NCI-H1930 (cell line): Measurements from ENCODE around the gene PLPPR1.
A peak's percentile ranks its signal among the peaks of the same experiment; 100 is the strongest.
"Not testable (repeated sequence)": the region's sequence is repeated elsewhere in the genome, so short reads cannot be mapped to it uniquely, and the experiment has no call there.

Source experiments
- DNase-seq, 2 experiments: peaks; one replicate each; lab custom pipeline; 2025; lab: John Stamatoyannopoulos, UW

Gene PLPPR1

DNA sequence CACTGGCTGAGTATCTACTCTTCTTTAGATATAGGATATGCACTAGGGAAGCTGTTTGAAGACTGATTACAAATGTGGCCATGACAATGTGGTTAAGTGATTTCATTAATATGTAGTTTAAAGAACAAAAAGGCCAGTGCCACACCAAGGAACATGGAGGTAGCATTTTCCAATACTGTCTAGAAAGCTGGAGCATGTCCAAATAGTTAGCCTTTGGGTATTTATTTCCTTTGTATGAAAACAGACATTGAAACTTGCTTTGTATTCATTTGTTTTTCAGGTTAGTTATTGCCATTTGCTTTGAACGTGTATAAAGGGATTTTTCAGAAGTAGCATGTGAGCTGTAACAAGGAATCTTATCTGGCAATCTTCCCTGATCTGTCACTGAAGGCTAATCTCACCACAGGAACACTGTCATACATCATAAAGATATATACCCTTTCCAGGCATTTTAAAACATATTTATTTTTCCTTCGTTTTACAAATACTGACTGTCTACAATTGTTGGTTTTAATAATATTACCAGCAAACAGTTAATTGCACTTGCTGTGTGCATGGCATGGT is 93.4 kb downstream of the PLPPR1 start:
- no peak for DNase-seq

DNA sequence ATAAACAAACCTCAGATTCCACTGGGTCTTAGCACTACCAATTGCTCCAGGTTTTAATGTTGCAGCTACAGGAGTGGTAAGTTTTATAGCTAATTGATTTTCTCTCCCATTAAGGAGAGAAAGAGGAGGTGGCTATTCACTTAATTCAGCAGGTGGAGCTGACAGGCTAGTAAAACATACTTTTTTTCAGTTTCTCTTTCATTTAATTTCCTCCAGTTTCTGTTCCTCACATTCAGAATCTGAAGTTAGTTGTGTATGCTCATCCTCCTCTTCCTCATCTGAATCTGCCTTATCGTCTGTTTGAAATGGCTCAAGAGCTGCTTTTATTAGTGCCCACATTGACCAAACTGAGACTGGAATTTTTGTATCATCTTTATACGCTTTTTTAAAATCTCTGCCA is 98.0 kb downstream of the PLPPR1 start:
- no peak for DNase-seq

DNA sequence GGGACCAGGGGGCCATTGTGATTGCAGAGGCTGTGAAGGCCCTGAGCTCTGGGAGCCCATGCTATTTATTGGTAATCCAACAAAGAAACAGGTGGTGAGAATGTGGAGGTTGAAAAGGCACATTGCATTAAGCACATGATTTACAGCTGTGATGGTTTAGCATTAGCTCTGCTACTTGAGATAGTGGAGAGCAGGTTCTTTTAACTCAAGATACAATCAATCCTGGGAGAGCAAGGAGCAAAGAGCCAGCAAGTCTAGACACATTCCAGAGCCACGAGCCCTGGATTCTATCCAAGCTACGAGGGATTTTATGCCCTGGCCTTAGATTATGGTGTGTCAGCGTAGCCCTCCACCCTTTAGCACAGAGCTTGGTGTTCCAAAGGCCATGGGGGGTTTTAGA is 98.8 kb downstream of the PLPPR1 start:
- DNase-seq = not testable (repeated sequence)

DNA sequence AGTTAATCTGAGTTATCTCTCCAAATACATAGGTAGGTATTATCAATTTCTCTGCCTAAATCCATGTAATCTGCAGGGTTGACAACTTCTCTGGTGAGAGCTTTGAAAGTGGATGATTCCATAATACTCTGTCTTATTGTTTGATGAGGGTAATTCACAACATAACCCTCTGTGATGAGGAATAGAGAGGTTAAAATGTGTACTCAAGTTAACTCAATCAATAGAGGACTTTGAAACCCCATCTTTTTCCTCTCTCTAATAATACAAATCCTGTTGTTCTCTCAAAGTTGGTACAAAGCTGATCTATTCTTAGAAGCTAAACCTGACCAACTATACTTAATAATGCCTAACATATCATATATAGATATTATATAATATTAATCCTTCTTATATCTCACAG is 100.1 kb downstream of the PLPPR1 start:
- DNase-seq = no peak

DNA sequence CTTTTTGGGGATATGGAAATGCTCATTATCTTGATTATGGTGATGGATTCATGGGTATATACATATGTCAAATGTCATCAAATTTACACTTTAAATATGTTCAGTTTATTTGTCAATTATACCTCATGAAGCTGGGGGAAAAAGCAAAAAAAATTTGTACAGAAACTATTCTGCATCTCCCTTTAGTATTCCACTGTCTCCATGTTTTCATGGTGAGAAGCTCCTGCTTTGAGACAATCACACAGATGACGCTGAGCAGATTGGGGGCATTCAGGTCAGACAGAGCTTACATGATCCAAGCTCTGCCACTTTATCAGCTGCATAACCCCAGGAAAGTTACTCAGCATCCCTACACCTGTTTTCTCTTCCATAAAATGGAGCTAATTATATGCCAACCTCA is 101.5 kb downstream of the PLPPR1 start:
- no peak for DNase-seq

DNA sequence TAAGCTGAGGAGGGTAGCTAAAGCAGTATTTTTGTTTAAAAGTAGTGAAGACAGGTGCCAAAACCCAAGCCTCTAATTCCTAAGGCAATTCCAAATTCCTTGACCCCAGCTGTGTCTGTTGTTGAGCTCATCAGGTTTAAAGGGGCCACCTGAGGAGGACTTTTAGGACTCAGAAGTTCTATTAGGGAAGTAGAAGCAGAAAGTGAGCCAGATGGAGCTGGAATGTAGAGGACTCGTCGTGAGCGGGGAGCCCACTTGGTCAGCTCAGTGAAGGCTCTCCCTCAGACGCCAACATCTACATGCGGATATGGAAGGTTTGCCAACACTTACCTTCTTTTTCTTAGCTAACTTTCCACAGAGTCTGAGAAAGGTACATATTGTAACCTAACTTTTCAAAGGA is 102.8 kb downstream of the PLPPR1 start:
- no peak for DNase-seq

DNA sequence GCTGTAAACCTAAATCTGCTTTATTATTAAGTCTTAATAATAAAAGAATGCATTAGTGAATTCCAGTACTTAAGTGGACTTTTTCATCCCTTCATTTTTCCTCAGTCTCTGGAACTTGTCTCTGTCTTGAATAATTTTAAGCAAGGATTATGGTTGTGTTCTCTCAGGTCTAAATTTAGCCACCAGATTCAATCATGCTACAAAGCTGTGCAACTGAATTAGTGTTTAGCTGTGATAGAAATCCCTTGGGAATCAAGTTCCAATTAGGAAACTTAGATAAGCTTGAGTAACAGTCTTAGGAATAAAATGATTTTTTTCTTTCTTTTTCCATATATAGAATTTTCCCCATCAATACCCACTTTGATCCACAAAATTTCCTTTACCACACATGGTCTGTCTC is 104.3 kb downstream of the PLPPR1 start:
- peak in 1 of 2 experiments; percentile 5 for DNase-seq

DNA sequence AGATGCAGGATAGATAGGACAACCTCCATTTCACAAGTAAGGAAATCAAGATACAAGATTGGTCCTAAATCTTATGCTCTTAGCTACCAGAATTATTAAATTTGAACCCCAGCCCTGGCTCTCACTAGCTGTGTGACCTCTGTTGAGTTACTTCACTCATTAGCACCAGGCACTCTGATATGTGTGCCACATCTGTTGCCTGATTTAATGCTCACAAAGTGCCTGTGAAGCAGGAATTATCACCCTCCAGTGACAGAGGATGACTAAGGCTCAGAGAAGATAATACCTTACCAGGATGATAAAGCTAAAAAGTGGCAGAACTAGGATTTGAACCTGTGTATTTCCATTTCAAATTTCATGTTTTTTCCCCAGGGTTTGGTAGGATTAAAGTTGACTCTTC is 110.0 kb downstream of the PLPPR1 start:
- DNase-seq = no peak

DNA sequence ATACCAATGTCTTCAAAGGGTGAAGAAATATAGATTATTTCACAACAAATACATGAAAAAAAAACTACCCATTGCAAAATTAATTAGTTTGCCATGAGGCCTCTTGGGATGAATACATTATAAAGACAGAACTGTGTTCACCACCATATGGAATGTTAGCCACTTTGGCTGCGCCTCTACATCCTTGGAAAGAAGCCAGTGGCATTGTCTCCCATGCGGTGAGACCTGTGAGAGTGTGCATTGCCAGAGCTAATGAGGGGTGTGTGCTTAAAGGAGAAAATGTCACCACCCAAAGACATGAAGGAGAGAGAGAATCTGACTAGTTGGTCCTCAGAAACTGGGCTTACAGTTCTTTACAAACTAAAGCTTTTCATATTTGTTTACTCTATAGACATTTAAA is 110.6 kb downstream of the PLPPR1 start:
- no peak for DNase-seq

DNA sequence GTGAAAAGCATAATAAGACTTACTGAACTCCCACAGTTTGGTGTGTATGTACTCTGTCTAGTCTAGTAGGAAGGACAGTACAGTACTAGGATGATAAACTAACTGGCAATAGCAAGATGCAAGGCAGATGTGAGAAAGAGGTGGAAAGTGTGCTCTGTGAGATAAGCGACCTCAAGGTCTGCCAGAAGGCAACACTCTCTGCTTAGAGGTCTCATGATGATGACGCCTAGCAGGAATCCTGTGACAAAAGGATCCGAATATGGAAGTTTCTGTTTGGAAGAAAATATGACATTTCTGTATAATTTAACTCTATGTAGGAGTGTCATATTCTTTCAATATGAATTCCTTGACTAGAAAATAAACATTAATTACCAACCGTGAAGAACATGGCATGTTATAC is 112.2 kb downstream of the PLPPR1 start:
- no peak for DNase-seq

DNA sequence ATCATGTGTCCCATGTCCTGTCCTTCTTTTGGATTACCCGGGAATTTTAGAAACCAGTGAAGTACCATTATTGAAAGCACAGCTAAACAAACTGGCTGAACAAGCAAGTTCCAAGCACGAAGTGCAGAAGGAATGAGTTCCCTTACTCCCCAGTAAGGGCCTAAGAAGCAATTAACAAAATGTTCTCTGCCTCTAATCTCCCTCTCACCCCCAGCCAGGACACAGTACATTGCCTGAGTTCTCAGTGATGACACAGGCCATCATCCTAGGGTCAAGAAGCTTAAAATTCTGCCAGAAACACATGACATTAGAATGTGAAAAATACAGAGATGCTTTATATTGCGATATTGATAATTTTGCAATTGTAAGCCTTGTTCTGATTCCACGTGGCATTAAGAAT is 118.0 kb downstream of the PLPPR1 start:
- no peak for DNase-seq

DNA sequence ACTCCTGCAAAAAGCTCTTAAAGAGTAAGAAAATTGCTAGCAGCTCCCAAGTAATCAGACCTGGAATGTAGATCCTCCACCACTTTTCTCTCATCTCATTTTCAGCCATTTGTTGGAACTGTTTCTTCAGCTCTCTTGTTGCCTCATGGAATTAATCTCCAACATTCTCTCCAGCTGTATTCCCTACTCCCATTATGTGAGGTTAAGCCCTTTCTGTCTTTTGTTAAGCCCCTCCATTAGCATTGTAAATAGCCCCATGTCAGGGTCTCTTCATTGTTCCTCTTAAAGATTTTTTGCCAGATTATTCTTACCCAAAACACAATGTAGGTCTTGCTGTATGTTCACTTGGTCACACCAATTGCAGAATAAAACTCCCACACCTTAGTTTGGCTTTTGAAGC is 119.8 kb downstream of the PLPPR1 start:
- DNase-seq = no peak

DNA sequence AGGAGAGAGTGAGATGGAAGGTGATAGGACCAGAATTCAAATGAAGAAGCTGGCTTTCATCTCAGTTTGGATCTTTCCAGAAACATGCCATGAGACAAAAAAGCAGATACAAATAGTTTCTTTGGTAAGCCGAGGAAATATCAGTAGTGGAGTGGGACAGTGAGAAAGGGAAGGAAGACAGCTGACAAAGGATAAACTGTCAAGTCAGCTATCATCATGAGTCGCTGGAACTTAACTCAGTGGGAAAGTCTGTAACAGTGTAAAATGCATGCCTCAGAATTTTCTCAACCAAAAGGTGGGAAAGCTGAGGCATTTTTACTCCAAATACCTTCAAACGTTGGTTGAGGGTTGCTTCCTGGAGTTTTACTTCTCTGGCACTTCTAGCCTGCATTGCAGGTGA is 129.8 kb downstream of the PLPPR1 start:
- DNase-seq = no peak

DNA sequence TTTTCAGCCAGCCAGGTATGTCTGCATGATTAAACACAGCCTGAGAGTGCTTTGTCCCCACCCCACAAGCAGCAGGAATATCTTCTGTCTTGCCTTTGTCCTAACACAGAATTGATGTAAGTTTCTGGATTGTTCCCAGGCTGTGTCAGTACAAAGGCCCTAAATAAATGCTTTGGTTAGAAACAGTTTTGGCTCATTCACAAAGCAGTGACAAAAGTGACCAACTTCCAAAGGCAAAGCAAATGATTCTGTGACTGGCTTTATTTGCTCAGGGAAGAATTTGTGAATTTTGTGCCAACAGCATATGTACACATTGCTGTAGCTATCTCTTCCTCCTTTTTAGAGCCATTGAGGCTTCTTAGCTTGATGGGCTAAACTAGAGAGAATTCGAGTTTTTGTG is 133.7 kb downstream of the PLPPR1 start:
- DNase-seq = no peak

DNA sequence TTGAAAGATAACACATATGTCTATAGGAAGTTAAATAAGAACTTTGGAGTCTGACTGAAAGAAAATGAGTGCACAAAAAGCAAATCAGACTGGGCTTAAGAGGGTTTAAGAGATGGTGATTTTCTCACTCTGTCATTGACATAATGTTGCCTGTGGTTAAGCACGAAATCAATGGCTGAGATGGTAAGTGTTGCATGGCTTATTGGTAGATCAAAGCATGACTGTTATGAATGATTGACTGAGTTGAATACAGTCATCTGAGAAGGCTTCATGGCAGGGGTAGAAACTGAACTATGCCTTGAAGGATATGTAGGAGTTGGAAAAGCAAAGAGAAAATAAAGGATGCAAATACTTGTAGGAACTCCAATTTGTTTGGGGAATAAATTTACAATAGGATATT is 136.6 kb downstream of the PLPPR1 start:
- no peak for DNase-seq

DNA sequence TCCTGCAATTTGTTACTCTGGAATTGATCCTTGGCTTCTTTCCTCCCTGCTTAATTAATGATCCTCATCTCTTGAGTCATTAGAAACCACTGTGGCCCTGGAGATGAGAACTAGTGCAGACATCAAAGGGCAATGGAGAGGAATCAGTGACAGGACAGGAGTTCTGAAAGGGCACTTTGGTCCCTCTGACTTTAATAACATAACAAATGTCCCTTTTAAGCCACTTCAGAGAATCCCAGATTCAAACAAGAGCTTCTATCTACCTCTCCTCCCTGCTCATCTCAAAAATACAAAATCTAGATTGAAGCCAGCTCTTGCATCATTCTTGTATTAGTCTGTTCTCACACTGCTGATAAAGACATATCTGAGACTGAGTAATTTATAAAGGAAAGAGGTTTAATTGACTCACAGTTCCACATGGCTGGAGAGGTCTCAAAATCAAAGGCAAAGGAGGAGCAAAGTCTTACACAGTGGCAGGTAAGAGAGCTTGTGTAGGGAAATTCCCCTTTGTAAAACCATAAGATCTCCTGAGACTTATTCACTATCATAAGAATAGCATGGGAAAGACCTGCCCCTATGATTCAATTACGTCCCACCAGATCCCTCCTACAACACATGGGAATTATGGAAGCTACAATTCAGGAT is 139.1 kb downstream of the PLPPR1 start:
- no peak for DNase-seq

DNA sequence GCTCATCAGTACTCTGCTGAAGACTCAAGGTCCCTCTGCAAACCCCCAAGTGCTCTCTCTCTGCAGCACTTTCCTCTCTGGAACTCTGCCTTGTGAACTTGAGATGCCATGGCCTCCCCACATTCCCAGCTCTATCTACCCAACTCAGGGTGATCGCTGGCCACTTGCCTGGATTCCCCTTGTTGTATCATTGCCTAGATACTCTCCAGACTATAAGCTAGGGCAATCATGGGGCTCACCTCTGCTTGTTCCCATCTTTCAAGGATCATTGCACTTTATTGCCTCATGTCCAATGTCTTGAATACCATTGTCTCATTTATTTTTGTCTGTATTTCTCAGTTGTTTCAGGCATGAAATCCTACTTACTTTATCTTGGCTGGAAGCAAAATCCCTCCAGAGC is 144.1 kb downstream of the PLPPR1 start:
- no peak for DNase-seq

DNA sequence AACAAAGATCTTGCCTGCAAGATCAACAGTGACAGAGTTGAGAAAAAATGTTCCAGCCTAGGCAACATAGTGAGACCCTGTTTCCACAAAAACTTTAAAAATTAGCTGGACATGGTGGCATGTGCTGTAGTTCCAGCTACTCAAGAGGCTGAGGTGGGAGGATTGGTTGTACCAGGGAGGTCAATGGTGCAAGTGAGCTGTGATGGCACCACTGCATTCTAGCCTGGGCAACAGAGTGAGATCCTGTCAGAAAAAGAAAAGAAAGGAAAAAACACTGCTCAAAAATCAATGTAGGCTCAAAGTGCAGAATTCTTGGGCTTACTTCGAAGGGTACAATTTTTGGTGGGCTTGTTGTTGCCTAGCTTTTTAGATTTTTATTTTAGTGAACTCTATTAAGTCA is 145.4 kb downstream of the PLPPR1 start:
- no peak for DNase-seq

DNA sequence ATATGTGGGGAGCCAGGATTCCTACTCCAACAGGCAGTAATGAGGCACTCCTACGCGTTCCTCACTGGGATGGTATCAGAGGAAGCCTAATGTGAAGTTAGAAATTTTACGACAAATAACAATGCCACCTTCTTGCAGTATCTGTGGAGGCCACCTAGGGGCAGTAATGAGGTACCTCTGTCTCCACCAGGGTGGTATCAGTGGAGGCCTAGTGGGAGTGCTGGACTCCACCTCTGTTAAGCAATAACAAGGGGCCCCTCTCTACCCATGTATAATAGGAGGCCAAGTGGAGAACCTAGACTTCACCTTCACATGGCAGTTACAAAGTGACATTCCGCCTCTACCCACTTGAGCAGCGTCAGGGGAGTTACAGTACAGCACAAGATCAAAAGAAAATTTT is 147.9 kb downstream of the PLPPR1 start:
- DNase-seq = no peak

DNA sequence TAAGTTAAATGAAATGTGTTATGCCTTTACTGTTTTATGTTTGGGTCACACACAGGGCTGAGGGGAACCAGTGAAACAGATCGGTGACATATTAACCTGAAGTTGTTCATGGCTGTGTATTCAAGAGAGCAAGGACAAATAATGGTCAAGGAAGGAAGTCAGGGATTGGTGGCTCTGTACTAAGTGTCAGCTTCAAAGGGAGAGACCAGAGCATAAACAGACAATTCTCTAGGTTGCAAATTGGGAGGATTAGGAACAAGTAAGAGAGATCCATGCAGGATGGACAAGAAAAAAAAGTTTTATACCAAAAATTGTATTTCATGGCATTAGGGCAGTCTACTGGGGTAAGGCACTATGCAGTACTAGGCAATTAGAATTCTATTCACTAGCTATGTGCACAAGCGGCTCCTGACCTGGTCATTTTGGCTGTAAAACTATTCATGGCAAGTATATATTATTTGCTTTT is 156.3 kb downstream of the PLPPR1 start:
- DNase-seq = no peak

DNA sequence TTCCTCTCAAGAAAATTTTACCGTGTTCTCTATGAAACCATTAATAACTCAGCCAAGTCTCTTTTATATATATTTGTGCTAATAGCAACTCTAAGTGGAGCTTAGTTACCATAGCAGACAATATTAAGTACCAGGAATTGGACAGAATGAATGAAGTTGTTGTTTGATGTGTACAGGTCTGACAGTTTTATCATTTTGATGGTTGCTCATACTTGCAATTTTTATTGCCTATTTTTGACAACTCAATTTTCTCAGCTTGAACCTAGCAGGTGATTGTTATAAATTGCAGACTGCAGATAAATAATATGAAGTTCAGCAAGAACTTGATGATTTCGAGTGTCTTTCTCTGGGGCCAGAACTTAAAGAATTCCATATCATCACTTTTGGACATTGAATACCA is 163.2 kb downstream of the PLPPR1 start:
- no peak for DNase-seq

DNA sequence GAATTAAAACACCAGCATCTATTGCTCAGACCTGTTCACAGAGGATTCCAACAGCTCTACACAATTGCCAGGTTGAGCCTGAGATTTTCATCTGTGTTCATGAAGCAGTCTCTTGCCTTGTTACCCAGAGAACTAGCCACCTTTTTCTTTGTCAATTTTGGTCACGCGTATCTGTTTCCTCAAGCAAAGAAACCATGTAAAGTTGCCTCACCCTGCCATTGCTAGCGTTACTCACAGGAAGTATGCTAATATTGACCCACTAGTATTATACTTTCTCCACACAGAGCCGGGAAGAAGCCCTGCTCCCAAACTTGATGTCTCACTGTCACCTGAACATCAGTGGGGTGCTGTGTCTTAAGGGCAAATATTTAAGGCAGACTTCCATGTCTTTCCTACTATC is 168.5 kb downstream of the PLPPR1 start:
- no peak for DNase-seq

DNA sequence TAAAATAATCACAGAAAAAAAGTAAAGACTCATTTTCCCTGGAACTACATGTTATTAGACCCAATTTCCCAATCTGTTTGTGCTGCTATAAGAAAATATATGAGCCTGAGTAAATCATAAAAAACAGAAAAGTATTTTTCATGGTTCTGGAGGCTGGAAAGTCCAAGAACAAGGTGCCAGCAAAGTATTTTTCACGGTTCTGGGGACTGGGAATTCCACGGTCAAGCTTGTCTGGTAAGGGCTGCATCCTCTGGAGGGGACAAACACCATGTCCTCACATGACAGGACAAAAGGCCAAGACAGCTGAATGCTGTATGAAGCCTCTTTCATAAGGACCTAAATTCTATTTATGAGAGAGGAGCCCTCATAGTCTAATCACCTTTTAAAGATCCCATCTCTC is 172.3 kb downstream of the PLPPR1 start:
- no peak for DNase-seq

DNA sequence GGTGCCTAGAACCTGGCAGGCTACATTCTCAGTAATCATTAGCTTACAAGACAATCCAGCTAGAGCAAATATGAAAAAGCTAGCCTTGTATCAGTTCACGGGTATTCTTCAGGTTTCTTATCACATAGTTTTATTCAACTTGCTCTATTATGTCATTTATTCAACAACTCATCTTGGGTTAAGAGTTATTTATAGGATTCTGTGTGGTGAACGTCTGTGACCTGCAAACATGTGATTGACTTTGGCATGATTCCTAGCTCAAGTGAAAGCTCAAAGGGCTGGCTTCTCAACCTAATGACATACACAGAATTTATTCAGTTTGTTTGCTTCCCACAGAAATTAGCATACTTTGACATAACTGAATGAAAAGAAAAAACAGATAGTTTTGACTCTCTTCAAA is 173.1 kb downstream of the PLPPR1 start:
- DNase-seq = no peak
